ENCODE results near the gene LMBR1L.
"Not testable (repeated sequence)": the region's sequence is repeated elsewhere in the genome, so short reads cannot be mapped to it uniquely, and the experiment has no call there.

- TF ChIP-seq CTCF (IDR thresholded peaks at IDR 0.05 in 2 of 3, conservative IDR thresholded peaks at IDR 0.05 in 1 of 3; ENCODE audit: control insufficient read depth in 2 of 3, extremely low read depth in 1 of 3, insufficient read depth in 1 of 3, low read depth in 3 of 3, low read length in 3 of 3); MYC (IDR thresholded peaks at IDR 0.05; ENCODE audit: insufficient read depth, insufficient read length, insufficient replicate concordance, low read length, severe bottlenecking); NFIC (IDR thresholded peaks at IDR 0.05; ENCODE audit: low read depth, low read length): not testable (repeated sequence)
- TF ChIP-seq, protein P1, sequence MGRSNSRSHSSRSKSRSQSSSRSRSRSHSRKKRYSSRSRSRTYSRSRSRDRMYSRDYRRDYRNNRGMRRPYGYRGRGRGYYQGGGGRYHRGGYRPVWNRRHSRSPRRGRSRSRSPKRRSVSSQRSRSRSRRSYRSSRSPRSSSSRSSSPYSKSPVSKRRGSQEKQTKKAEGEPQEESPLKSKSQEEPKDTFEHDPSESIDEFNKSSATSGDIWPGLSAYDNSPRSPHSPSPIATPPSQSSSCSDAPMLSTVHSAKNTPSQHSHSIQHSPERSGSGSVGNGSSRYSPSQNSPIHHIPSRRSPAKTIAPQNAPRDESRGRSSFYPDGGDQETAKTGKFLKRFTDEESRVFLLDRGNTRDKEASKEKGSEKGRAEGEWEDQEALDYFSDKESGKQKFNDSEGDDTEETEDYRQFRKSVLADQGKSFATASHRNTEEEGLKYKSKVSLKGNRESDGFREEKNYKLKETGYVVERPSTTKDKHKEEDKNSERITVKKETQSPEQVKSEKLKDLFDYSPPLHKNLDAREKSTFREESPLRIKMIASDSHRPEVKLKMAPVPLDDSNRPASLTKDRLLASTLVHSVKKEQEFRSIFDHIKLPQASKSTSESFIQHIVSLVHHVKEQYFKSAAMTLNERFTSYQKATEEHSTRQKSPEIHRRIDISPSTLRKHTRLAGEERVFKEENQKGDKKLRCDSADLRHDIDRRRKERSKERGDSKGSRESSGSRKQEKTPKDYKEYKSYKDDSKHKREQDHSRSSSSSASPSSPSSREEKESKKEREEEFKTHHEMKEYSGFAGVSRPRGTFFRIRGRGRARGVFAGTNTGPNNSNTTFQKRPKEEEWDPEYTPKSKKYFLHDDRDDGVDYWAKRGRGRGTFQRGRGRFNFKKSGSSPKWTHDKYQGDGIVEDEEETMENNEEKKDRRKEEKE (IDR thresholded peaks at IDR 0.05): not testable (repeated sequence)
Measured at GRCh38 chr12:49061916-49062315, 48.7 kb downstream of the LMBR1L start.

Data from GM12878 (cell line).